Measurements from ENCODE around the gene ATP5PD.
"Not testable (repeated sequence)": the region's sequence is repeated elsewhere in the genome, so short reads cannot be mapped to it uniquely, and the experiment has no call there.

ATP5PD gene

GRCh38 chr17:75009139-75009724 lies 37.5 kb downstream of the ATP5PD start:
- H3K4me3 ChIP-seq (replicated peaks; ENCODE audit: low read depth, low read length), result no peak overlapping the region
- DNase-seq (ENCODE audit: extremely low read depth, low read depth), result no peak
- no peak for TF ChIP-seq CTCF (IDR thresholded peaks at IDR 0.05; ENCODE audit: low read depth, low read length, missing control alignments)

GRCh38 chr17:75008373-75008772 lies 38.4 kb downstream of the ATP5PD start:
- no peak for TF ChIP-seq CTCF (IDR thresholded peaks at IDR 0.05; ENCODE audit: low read depth, low read length, missing control alignments)
- no peak overlapping the region for H3K4me3 ChIP-seq (replicated peaks; ENCODE audit: low read depth, low read length)
- DNase-seq (ENCODE audit: extremely low read depth, low read depth), result no peak

- TF ChIP-seq CTCF (IDR thresholded peaks at IDR 0.05; ENCODE audit: low read depth, low read length, missing control alignments), result no peak
- H3K4me3 ChIP-seq (replicated peaks; ENCODE audit: low read depth, low read length), result no peak overlapping the region
- no peak for DNase-seq (ENCODE audit: extremely low read depth, low read depth)
These were observed 40.1 kb downstream of the ATP5PD start for GRCh38 chr17:75006653-75007052.

GRCh38 chr17:75006084-75006483 lies 40.7 kb downstream of the ATP5PD start:
- not testable (repeated sequence) for DNase-seq (ENCODE audit: extremely low read depth, low read depth); H3K4me3 ChIP-seq (replicated peaks; ENCODE audit: low read depth, low read length)

- TF ChIP-seq CTCF (IDR thresholded peaks at IDR 0.05; ENCODE audit: low read depth, low read length, missing control alignments), result no peak
- no peak overlapping the region for H3K4me3 ChIP-seq (replicated peaks; ENCODE audit: low read depth, low read length)
- no peak for DNase-seq (ENCODE audit: extremely low read depth, low read depth)
These were observed 41.5 kb downstream of the ATP5PD start for GRCh38 chr17:75005291-75005690.

- DNase-seq (ENCODE audit: extremely low read depth, low read depth), result no peak
- no peak overlapping the region for H3K4me3 ChIP-seq (replicated peaks; ENCODE audit: low read depth, low read length)
- TF ChIP-seq CTCF (IDR thresholded peaks at IDR 0.05; ENCODE audit: low read depth, low read length, missing control alignments), result no peak
These were observed 42.4 kb downstream of the ATP5PD start for GRCh38 chr17:75004371-75004770.

GRCh38 chr17:75003957-75004355 lies 42.8 kb downstream of the ATP5PD start:
- no peak overlapping the region for H3K4me3 ChIP-seq (replicated peaks; ENCODE audit: low read depth, low read length)
- no peak for TF ChIP-seq CTCF (IDR thresholded peaks at IDR 0.05; ENCODE audit: low read depth, low read length, missing control alignments)
- DNase-seq (ENCODE audit: extremely low read depth, low read depth), result no peak
